ENCODE results near the gene TOM1L1.

GRCh38 chr17:54916721-54917120, 16.1 kb downstream of the TOM1L1 start:
- TF ChIP-seq KAT7 (CRISPR knock-in tag; IDR thresholded peaks at IDR 0.05; ENCODE audit: borderline replicate concordance) = no peak
- TF ChIP-seq CTCF (IDR thresholded peaks at IDR 0.05) = no peak
- no peak for TF ChIP-seq E2F1 (CRISPR knock-in tag; IDR thresholded peaks at IDR 0.05)
- TF ChIP-seq FOXJ3 (CRISPR knock-in tag; IDR thresholded peaks at IDR 0.05; ENCODE audit: borderline replicate concordance) = no peak
- TF ChIP-seq NFYB (CRISPR knock-in tag; conservative IDR thresholded peaks at IDR 0.05; ENCODE audit: low read depth) = no peak
- TF ChIP-seq FOXP1 (CRISPR knock-in tag; IDR thresholded peaks at IDR 0.05; ENCODE audit: borderline replicate concordance) = no peak
- no peak for TF ChIP-seq ZNF317 (CRISPR knock-in tag; IDR thresholded peaks at IDR 0.05; ENCODE audit: borderline replicate concordance, low read depth)
- no peak for TF ChIP-seq FOXK1 (CRISPR knock-in tag; IDR thresholded peaks at IDR 0.05)
